DOHH2 (cell line): Measurements from ENCODE around the gene CTSD.

Source experiments
- H3F3A ChIP-seq: fragments of 200-600 bp; sonication (generic), shearing (Covaris generic); 2 replicates; pipeline ENCODE4 v1.6.0; 2016; ENCODE audit warnings: antibody characterized with exemption, mild to moderate bottlenecking; ENCODE audit not compliant: control insufficient read depth, insufficient read depth
- H3K27ac ChIP-seq: fragments of 200-600 bp; sonication (generic); 2 replicates; pipeline ENCODE4 v1.5.1; 2014; ENCODE audit warnings: low read depth, mild to moderate bottlenecking, low read length, moderate library complexity
- H3K27me3 ChIP-seq: fragments of 200-600 bp; sonication (generic); 2 replicates; pipeline ENCODE4 v1.6.1; 2014; ENCODE audit warnings: mild to moderate bottlenecking, low read length, mixed read lengths; ENCODE audit not compliant: control insufficient read depth
- H3K36me3 ChIP-seq: fragments of 200-600 bp; sonication (generic); 2 replicates; pipeline ENCODE4 v1.6.1; 2014; ENCODE audit warnings: mild to moderate bottlenecking, low read length, moderate library complexity, mixed read lengths; ENCODE audit not compliant: control insufficient read depth
- H3K4me1 ChIP-seq: fragments of 200-600 bp; sonication (generic); 2 replicates; pipeline ENCODE4 v1.6.1; 2014; ENCODE audit warnings: mild to moderate bottlenecking, low read length, mixed read lengths; ENCODE audit not compliant: control insufficient read depth
- H3K4me2 ChIP-seq: fragments of 200-600 bp; sonication (generic); 2 replicates; pipeline ENCODE4 v1.6.0; 2014; ENCODE audit warnings: mild to moderate bottlenecking, low read length, moderate library complexity
- H3K4me3 ChIP-seq: fragments of 200-600 bp; sonication (generic); 2 replicates; pipeline ENCODE4 v1.5.1; 2014; ENCODE audit warnings: mild to moderate bottlenecking, low read length, mixed read lengths
- H3K79me2 ChIP-seq: fragments of 200-600 bp; sonication (generic); 2 replicates; pipeline ENCODE4 v1.6.1; 2014; ENCODE audit warnings: mild to moderate bottlenecking, low read length, mixed read lengths; ENCODE audit not compliant: control insufficient read depth
- H3K9me2 ChIP-seq: fragments of 200-600 bp; sonication (generic); replicated peaks from 2 replicates; pipeline ENCODE4 v1.6.1; 2014; ENCODE audit warnings: mild to moderate bottlenecking, low read length, mixed read lengths; ENCODE audit not compliant: control insufficient read depth
- H3K9me3 ChIP-seq: fragments of 200-600 bp; sonication (generic); 2 replicates; pipeline ENCODE4 v1.6.1; 2014; ENCODE audit warnings: antibody characterized with exemption, low read length, mixed read lengths; ENCODE audit not compliant: control insufficient read depth, insufficient read depth
- H4K20me1 ChIP-seq: fragments of 200-600 bp; sonication (generic); 2 replicates; pipeline ENCODE4 v1.6.0; 2014; ENCODE audit warnings: low read depth, mild to moderate bottlenecking, antibody characterized with exemption, low read length, moderate library complexity; ENCODE audit not compliant: control insufficient read depth, insufficient read depth
- EZH2phosphoT487 ChIP-seq: fragments of 200-600 bp; sonication (generic); IDR thresholded peaks from 2 replicates; pipeline ENCODE4 v1.6.1; 2017; ENCODE audit warnings: borderline replicate concordance, mild to moderate bottlenecking, antibody characterized with exemption, low read length, moderate library complexity, mixed read lengths
- TF ChIP-seq, protein P1 (sequence below): fragments of 200-600 bp; sonication (generic); IDR thresholded peaks from one replicate; pipeline ENCODE4 v1.5.1; 2014; ENCODE audit warnings: antibody characterized with exemption, mild to moderate bottlenecking, low read depth, low read length; ENCODE audit not compliant: poor library complexity, severe bottlenecking

Gene CTSD

DNA sequence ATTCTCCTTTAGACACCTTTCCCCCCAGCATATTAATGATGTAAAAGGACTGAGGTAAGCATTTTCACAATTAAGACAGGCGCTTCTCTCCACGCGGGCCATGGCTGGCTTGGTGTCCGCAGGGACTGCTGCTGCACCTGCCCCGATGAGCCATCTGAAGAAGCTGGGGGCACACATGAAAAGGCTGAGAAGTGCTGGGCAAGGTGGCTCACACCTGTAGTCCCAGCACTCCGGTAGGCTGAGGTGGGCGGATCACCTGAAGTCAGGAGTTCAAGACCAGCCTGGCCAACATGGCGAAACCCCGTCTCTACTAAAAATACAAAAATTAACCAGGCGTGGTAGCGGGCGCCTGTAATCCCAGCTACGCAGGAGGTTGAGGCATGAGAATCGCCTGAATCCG lies 45.4 kb downstream of the CTSD start:
- H3K36me3 ChIP-seq, result no peaks in the 10 kb centered on the region
- no peaks in the 10 kb centered on the region for H3K79me2 ChIP-seq
- H3K27me3 ChIP-seq, result no peaks in the 10 kb centered on the region
- H3K9me2 ChIP-seq, result no peaks in the 10 kb centered on the region
- no peak overlapping the region for H3K4me3 ChIP-seq
- H3K4me2 ChIP-seq, result no peak overlapping the region
- H3F3A ChIP-seq, result no peaks in the 10 kb centered on the region
- TF ChIP-seq, protein P1, sequence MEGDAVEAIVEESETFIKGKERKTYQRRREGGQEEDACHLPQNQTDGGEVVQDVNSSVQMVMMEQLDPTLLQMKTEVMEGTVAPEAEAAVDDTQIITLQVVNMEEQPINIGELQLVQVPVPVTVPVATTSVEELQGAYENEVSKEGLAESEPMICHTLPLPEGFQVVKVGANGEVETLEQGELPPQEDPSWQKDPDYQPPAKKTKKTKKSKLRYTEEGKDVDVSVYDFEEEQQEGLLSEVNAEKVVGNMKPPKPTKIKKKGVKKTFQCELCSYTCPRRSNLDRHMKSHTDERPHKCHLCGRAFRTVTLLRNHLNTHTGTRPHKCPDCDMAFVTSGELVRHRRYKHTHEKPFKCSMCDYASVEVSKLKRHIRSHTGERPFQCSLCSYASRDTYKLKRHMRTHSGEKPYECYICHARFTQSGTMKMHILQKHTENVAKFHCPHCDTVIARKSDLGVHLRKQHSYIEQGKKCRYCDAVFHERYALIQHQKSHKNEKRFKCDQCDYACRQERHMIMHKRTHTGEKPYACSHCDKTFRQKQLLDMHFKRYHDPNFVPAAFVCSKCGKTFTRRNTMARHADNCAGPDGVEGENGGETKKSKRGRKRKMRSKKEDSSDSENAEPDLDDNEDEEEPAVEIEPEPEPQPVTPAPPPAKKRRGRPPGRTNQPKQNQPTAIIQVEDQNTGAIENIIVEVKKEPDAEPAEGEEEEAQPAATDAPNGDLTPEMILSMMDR, result no peak
- TF ChIP-seq EZH2phosphoT487, result no peak
- no peaks in the 10 kb centered on the region for H3K9me3 ChIP-seq
- no peak overlapping the region for H3K27ac ChIP-seq
- no peaks in the 10 kb centered on the region for H3K4me1 ChIP-seq
- no peaks in the 10 kb centered on the region for H4K20me1 ChIP-seq

DNA sequence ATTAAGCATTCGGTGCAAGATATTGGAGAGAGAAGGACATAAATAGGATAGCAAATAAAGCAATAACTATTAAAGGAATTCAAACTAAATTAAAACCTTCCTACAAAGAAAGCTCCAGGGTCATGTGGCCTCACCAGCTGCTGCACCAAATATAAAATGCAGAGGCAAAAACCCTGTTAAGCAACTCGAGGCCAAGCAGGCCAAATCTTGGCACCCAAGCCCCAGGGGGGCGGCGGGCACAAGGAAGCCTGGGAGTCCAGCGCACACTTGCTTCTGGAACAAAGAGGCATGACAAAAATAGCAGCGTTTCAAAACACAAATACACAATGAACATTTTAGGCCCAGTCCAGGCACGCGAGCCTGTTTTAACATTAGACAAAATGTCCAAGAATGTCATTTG lies 46.0 kb downstream of the CTSD start:
- H3K4me1 ChIP-seq, result no peaks in the 10 kb centered on the region
- H4K20me1 ChIP-seq, result no peaks in the 10 kb centered on the region
- no peak overlapping the region for H3K4me2 ChIP-seq
- H3K27me3 ChIP-seq, result no peaks in the 10 kb centered on the region
- no peaks in the 10 kb centered on the region for H3K79me2 ChIP-seq
- no peaks in the 10 kb centered on the region for H3K36me3 ChIP-seq
- no peaks in the 10 kb centered on the region for H3K9me3 ChIP-seq
- no peak overlapping the region for H3K27ac ChIP-seq
- TF ChIP-seq, protein P1, result no peak
- no peak for TF ChIP-seq EZH2phosphoT487
- H3F3A ChIP-seq, result no peaks in the 10 kb centered on the region
- no peaks in the 10 kb centered on the region for H3K9me2 ChIP-seq
- H3K4me3 ChIP-seq, result no peak overlapping the region

DNA sequence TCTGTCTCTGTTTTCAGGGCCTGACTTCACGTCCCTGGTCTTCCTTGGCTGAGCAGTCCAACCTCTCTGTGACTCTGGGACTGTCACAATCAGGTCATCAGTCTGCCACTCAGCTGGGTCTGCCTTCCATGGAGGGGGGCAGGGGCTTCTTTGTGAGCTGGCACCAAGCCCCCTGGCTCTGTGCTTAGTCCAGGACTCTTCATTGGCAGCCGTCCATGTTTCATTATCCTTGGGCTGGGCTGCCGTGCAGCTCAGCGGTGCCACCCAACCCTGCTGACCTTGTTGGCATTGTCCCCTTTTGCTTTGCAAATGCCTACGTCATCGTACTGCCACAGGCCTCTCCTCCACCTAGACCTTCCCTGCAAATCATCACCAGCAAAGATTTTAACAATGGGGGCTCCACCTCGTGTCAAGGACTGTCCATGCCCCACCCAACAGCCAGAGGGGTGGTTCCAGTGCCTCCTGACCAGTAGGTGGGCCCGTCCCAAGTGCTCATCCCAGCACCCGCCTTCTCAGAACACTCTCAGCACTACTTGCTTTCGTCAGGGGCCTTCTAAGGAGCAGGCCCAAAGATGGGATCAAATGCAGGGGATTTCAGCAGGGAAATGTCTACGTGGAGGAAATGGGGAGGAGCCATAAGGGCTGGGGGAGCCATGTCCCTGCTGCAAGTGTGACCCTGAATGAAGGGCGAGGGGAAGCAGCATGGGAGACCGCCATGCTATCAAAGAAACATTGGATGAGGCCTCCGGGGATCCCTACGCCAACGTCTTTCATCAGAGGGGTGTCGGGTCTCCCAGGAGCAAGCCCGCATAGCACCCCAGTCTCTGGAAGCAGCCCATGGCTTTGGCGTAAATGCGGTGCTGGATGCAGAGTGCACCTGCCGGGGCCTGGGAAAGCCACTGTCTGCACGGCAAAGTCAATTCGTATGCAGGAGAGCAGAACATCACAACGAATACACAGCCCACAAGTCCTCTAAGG lies 48.5 kb downstream of the CTSD start:
- H3K4me3 ChIP-seq, result no peak overlapping the region
- no peaks in the 10 kb centered on the region for H3K79me2 ChIP-seq
- H3K4me2 ChIP-seq, result no peak overlapping the region
- no peaks in the 10 kb centered on the region; the same call in 1 of the 2 replicates for H3K27me3 ChIP-seq
- H3F3A ChIP-seq, result no peaks in the 10 kb centered on the region
- H3K4me1 ChIP-seq, result no peaks in the 10 kb centered on the region
- TF ChIP-seq EZH2phosphoT487, result no peak
- TF ChIP-seq, protein P1, result no peak
- H3K9me3 ChIP-seq, result no peaks in the 10 kb centered on the region
- no peaks in the 10 kb centered on the region for H3K36me3 ChIP-seq
- H3K9me2 ChIP-seq, result no peaks in the 10 kb centered on the region
- no peak overlapping the region for H3K27ac ChIP-seq
- no peaks in the 10 kb centered on the region for H4K20me1 ChIP-seq
